Keratinocyte (primary cell): ENCODE results near the gene PPP4R2. TPM values are rescaled to one million over a fixed set of nuclear protein-coding genes. Genes with fewer than 3 reads are reported as not detected.

ENCODE experiments used
- DNase-seq: peaks from one replicate; pipeline ENCODE4 v3.0.0-alpha.2; 2011; ENCODE audit warnings: low read depth, missing footprints, low spot score
- FAIRE-seq: peaks from 2 replicates; lab custom pipeline; 2011; peaks lifted over from hg19 to GRCh38; lab: Jason Lieb, UNC
- H2AFZ ChIP-seq: 2 replicates; pipeline ENCODE4 v1.6.0; 2012; ENCODE audit warnings: low read length, control low read depth, inconsistent platforms; ENCODE audit not compliant: control insufficient read depth
- H3K27ac ChIP-seq: 2 replicates; pipeline ENCODE4 v1.5.1; 2011; ENCODE audit warnings: low read length; ENCODE audit not compliant: control insufficient read depth, insufficient read depth
- H3K27me3 ChIP-seq: 3 replicates; pipeline ENCODE4 v1.6.0; 2011; ENCODE audit warnings: low read length; ENCODE audit not compliant: control insufficient read depth, insufficient read depth; ENCODE audit errors: extremely low read depth
- H3K36me3 ChIP-seq, 2 experiments: 2 replicates in 1 of 2; 3 replicates in 1 of 2; pipeline ENCODE4 v1.5.1; 2011; ENCODE audit warnings: low read length in 2 of 2, mild to moderate bottlenecking in 1 of 2; ENCODE audit not compliant: control insufficient read depth in 2 of 2, insufficient read depth in 2 of 2; ENCODE audit errors: extremely low read depth in 1 of 2
- H3K4me1 ChIP-seq: 3 replicates; pipeline ENCODE4 v1.5.1; 2011; ENCODE audit warnings: low read length; ENCODE audit not compliant: control insufficient read depth, insufficient read depth; ENCODE audit errors: extremely low read depth
- H3K4me2 ChIP-seq: 3 replicates; pipeline ENCODE4 v1.6.0; 2011; ENCODE audit warnings: low read depth, low read length; ENCODE audit not compliant: control insufficient read depth, insufficient read depth; ENCODE audit errors: extremely low read depth
- H3K4me3 ChIP-seq, 3 experiments: fragments of 200-600 bp in 1 of 3; sonication (generic) in 1 of 3; 2 replicates in 2 of 3; 3 replicates in 1 of 3; pipeline ENCODE4 v1.5.1; 2011 to 2016; ENCODE audit warnings: low read length in 3 of 3, mild to moderate bottlenecking in 3 of 3, control low read depth in 2 of 3, inconsistent platforms in 1 of 3, low read depth in 1 of 3, mixed read lengths in 1 of 3, mixed run types in 1 of 3, moderate library complexity in 1 of 3; ENCODE audit not compliant: control insufficient read depth in 2 of 3, insufficient read depth in 2 of 3; ENCODE audit errors: extremely low read depth in 1 of 3
- H3K79me2 ChIP-seq: 2 replicates; pipeline ENCODE4 v1.6.0; 2012; ENCODE audit warnings: low read length; ENCODE audit not compliant: control insufficient read depth, insufficient read depth
- H3K9ac ChIP-seq: 3 replicates; pipeline ENCODE4 v1.6.0; 2011; ENCODE audit warnings: low read length; ENCODE audit not compliant: control insufficient read depth, insufficient read depth; ENCODE audit errors: extremely low read depth
- H3K9me1 ChIP-seq: 3 replicates; pipeline ENCODE4 v1.6.0; 2011; ENCODE audit warnings: low read length; ENCODE audit not compliant: control insufficient read depth, insufficient read depth; ENCODE audit errors: extremely low read depth
- H3K9me3 ChIP-seq: 2 replicates; pipeline ENCODE4 v1.5.1; 2012; ENCODE audit warnings: low read depth, low read length; ENCODE audit not compliant: control insufficient read depth
- H4K20me1 ChIP-seq: 3 replicates; pipeline ENCODE4 v1.6.0; 2011; ENCODE audit warnings: low read length; ENCODE audit not compliant: control insufficient read depth, insufficient read depth; ENCODE audit errors: extremely low read depth
- EZH2 ChIP-seq: IDR thresholded peaks from one replicate; pipeline ENCODE4 v1.6.1; 2012; ENCODE audit warnings: inconsistent platforms, mild to moderate bottlenecking, low read length, moderate library complexity
- dilution Hi-C: fragments of 300-500 bp; cut with MboI; formaldehyde crosslinking; loops from one replicate; pipeline ENCODE4 v1.7.0; 2020; ENCODE audit warnings: low sequenced_read_pairs; ENCODE audit not compliant: extremely low pct_ligation_motif_present
- polyA plus RNA-seq, 5 experiments: library from polyadenylated mRNA; depleted of rRNA in 3 of 5; stranded (reverse) in 3 of 5; stranded (forward) in 1 of 5; unstranded in 1 of 5; fragments of >200 nt; gene quantifications; 1 replicate in 1 of 5; 2 replicates in 3 of 5; 3 replicates in 1 of 5; pipeline versions ENCODE4 v1.2.1 to v1.2.3, GENCODE V29; 2011 to 2012; ENCODE audit warnings: missing spikeins in 2 of 5, low read depth in 1 of 5, low replicate concordance in 1 of 5
- TF ChIP-seq, protein P1 (sequence below), 3 experiments: IDR thresholded peaks in 1 of 3; conservative IDR thresholded peaks in 1 of 3; optimal IDR thresholded peaks in 1 of 3; 2 replicates in 2 of 3; 3 replicates in 1 of 3; pipeline versions ENCODE3 to v1.5.1; 2011; ENCODE audit warnings: low read length in 3 of 3, mild to moderate bottlenecking in 3 of 3, moderate library complexity in 2 of 3, control low read depth in 1 of 3, inconsistent platforms in 1 of 3; ENCODE audit not compliant: insufficient read depth in 2 of 3; ENCODE audit errors: extremely low read depth in 1 of 3

Gene PPP4R2
- polyA plus RNA-seq, 1 donor (not counting 4 experiments of a cell fraction or from before 2014, with no cell fraction given): 46.6 TPM

DNA sequence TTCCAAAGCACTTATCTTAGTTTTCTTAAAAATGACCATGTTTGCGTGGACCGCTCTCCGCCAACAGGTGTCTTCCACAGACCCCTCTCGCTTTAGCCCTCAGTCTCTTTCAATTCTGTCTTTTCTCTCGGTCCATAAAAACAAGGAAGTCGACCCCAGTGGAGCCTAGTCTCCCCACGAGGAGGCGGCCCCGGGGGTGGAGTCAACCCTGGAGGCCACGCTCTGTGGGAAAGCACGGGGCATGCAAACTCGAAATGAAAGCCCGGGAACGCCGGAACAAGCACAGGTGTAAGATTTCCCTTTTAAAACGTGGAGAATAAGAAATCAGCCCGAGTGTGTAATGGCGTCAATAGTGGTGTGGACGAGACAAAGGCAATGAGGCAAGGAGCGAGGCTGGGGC, 113.9 kb downstream of the PPP4R2 start:
- dilution Hi-C loops: loop anchor here (10.0 kb wide), 1 partner anchor 364 kb away; no protein-coding TSS in a partner anchor

DNA sequence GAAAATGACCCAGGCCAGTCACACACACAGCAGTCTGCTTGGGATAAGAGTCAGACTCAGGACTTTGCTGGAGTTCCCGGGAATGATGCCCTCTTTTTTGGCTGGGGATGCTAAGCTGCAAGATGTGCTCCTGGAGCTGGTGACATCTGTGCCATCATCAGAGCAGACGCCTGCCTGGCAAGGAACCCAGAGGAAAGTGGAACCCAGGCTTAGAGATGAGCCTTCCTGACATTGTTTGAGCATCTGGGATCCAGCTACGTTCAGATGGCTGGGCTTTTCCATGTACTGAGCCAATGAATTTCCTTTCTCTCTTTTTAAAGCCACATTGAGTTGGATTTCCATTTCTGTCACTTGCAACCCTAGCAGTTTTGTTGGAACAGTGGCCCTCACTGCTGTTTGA, 118.1 kb downstream of the PPP4R2 start:
- DNase-seq (no peak), FAIRE-seq (no peak)

More for the DNA sequence above, 113.9 kb downstream of the PPP4R2 start:
- no peak overlapping the region for H3K4me3 ChIP-seq
- H4K20me1 ChIP-seq: no peaks in the 10 kb centered on the region
- no peaks in the 10 kb centered on the region for H3K9me1 ChIP-seq
- H3K9ac ChIP-seq: no peak overlapping the region
- H3K27me3 ChIP-seq: no peaks in the 10 kb centered on the region
- no peaks in the 10 kb centered on the region for H3K36me3 ChIP-seq
- FAIRE-seq (peak; percentile 100), DNase-seq (no peak)
- no peak overlapping the region for H2AFZ ChIP-seq
- no peaks in the 10 kb centered on the region for H3K79me2 ChIP-seq
- H3K27ac ChIP-seq: no peak overlapping the region
- no peak overlapping the region for H3K4me2 ChIP-seq
- H3K4me1 ChIP-seq: no peaks in the 10 kb centered on the region
- TF ChIP-seq, protein P1, sequence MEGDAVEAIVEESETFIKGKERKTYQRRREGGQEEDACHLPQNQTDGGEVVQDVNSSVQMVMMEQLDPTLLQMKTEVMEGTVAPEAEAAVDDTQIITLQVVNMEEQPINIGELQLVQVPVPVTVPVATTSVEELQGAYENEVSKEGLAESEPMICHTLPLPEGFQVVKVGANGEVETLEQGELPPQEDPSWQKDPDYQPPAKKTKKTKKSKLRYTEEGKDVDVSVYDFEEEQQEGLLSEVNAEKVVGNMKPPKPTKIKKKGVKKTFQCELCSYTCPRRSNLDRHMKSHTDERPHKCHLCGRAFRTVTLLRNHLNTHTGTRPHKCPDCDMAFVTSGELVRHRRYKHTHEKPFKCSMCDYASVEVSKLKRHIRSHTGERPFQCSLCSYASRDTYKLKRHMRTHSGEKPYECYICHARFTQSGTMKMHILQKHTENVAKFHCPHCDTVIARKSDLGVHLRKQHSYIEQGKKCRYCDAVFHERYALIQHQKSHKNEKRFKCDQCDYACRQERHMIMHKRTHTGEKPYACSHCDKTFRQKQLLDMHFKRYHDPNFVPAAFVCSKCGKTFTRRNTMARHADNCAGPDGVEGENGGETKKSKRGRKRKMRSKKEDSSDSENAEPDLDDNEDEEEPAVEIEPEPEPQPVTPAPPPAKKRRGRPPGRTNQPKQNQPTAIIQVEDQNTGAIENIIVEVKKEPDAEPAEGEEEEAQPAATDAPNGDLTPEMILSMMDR (optimal IDR thresholded peaks at IDR 0.05 in 1 of 3, IDR thresholded peaks at IDR 0.05 in 1 of 3, conservative IDR thresholded peaks at IDR 0.05 in 1 of 3; ENCODE audit: extremely low read depth in 1 of 3, insufficient read depth in 2 of 3, low read length in 3 of 3): no peak
- no peak for TF ChIP-seq EZH2
- no peaks in the 10 kb centered on the region for H3K9me3 ChIP-seq

More for the DNA sequence above, 118.1 kb downstream of the PPP4R2 start:
- H3K9me1 ChIP-seq: no peaks in the 10 kb centered on the region
- no peaks in the 10 kb centered on the region for H3K79me2 ChIP-seq
- H3K9ac ChIP-seq: no peak overlapping the region
- H4K20me1 ChIP-seq: no peaks in the 10 kb centered on the region
- no peak overlapping the region for H2AFZ ChIP-seq
- dilution Hi-C loops: loop anchor here (10.0 kb wide), 1 partner anchor 360 kb away; no protein-coding TSS in a partner anchor
- H3K9me3 ChIP-seq: no peaks in the 10 kb centered on the region
- no peak overlapping the region for H3K4me2 ChIP-seq
- no peak for TF ChIP-seq EZH2
- TF ChIP-seq, protein P1 (optimal IDR thresholded peaks at IDR 0.05 in 1 of 3, IDR thresholded peaks at IDR 0.05 in 1 of 3, conservative IDR thresholded peaks at IDR 0.05 in 1 of 3; ENCODE audit: extremely low read depth in 1 of 3, insufficient read depth in 2 of 3, low read length in 3 of 3): no peak
- no peaks in the 10 kb centered on the region for H3K36me3 ChIP-seq
- H3K4me1 ChIP-seq: no peaks in the 10 kb centered on the region
- H3K27ac ChIP-seq: no peak overlapping the region
- no peak overlapping the region for H3K4me3 ChIP-seq
- H3K27me3 ChIP-seq: no peaks in the 10 kb centered on the region
